ENCODE results near the gene SIPA1. TPM values are rescaled to one million over a fixed set of nuclear protein-coding genes. Genes with fewer than 3 reads are reported as not detected.

The SIPA1 gene
- total and polyA plus RNA-seq, 2 of the 13 experiments (the other 11 are each of a cell fraction or from before 2014, with no cell fraction given) = 5.8 to 7.7 TPM

DNA sequence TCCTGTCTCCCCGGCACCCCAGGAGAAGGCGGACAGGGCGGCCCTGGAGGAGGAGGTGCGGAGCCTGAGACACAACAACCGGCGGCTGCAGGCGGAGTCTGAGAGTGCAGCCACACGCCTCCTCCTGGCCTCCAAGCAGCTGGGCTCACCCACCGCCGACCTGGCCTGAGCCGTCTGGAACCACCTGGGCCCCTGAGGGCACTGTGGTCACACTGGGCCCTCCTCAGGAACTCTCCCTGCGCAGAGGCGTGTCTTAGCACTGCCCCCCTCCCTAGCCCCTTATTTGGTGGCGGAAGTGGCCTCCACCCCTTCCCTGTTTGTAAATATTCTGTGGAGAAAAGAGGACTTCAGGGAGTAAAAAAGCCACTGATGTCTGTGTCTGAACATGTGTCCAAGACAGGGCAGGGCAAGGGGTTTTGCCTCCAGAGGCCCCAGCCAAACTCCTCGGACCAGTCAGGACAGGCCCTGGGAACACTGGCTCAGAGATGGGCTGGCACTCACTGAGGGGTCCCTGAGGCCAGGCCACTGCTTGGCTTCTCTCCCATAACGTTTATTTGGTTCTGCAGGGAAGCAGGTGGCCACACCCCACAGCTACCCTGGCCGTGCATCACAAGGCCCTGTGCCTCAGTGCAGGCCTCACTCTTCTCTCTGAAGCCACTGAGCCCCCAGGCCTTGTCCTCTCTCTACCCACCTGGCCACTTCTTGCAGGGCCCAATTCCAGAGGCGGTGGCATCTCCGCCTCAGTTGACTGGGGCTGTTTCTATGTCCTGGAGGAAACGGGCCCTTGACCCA, 12.8 kb downstream of the SIPA1 start (continued):
- TF ChIP-seq, protein P1, sequence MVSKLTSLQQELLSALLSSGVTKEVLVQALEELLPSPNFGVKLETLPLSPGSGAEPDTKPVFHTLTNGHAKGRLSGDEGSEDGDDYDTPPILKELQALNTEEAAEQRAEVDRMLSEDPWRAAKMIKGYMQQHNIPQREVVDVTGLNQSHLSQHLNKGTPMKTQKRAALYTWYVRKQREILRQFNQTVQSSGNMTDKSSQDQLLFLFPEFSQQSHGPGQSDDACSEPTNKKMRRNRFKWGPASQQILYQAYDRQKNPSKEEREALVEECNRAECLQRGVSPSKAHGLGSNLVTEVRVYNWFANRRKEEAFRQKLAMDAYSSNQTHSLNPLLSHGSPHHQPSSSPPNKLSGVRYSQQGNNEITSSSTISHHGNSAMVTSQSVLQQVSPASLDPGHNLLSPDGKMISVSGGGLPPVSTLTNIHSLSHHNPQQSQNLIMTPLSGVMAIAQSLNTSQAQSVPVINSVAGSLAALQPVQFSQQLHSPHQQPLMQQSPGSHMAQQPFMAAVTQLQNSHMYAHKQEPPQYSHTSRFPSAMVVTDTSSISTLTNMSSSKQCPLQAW (CRISPR knock-in tag; IDR thresholded peaks at IDR 0.05) = no peak
- TF ChIP-seq HMG20A (CRISPR knock-in tag; IDR thresholded peaks at IDR 0.05; ENCODE audit: borderline replicate concordance) = no peak
- no peak for TF ChIP-seq ZSCAN21 (CRISPR knock-in tag; IDR thresholded peaks at IDR 0.05; ENCODE audit: borderline replicate concordance)
- no peak for TF ChIP-seq ZNF652 (CRISPR knock-in tag; IDR thresholded peaks at IDR 0.05; ENCODE audit: borderline replicate concordance, low read depth)
- TF ChIP-seq, protein P2, sequence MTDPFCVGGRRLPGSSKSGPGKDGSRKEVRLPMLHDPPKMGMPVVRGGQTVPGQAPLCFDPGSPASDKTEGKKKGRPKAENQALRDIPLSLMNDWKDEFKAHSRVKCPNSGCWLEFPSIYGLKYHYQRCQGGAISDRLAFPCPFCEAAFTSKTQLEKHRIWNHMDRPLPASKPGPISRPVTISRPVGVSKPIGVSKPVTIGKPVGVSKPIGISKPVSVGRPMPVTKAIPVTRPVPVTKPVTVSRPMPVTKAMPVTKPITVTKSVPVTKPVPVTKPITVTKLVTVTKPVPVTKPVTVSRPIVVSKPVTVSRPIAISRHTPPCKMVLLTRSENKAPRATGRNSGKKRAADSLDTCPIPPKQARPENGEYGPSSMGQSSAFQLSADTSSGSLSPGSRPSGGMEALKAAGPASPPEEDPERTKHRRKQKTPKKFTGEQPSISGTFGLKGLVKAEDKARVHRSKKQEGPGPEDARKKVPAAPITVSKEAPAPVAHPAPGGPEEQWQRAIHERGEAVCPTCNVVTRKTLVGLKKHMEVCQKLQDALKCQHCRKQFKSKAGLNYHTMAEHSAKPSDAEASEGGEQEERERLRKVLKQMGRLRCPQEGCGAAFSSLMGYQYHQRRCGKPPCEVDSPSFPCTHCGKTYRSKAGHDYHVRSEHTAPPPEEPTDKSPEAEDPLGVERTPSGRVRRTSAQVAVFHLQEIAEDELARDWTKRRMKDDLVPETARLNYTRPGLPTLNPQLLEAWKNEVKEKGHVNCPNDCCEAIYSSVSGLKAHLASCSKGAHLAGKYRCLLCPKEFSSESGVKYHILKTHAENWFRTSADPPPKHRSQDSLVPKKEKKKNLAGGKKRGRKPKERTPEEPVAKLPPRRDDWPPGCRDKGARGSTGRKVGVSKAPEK (CRISPR knock-in tag; IDR thresholded peaks at IDR 0.05; ENCODE audit: borderline replicate concordance) = no peak
- TF ChIP-seq BHLHE40 (IDR thresholded peaks at IDR 0.05; ENCODE audit: low read length) = no peak
- TF ChIP-seq ZBTB3 (CRISPR knock-in tag; IDR thresholded peaks at IDR 0.05; ENCODE audit: borderline replicate concordance, low read depth) = no peak
- TF ChIP-seq, protein P3, sequence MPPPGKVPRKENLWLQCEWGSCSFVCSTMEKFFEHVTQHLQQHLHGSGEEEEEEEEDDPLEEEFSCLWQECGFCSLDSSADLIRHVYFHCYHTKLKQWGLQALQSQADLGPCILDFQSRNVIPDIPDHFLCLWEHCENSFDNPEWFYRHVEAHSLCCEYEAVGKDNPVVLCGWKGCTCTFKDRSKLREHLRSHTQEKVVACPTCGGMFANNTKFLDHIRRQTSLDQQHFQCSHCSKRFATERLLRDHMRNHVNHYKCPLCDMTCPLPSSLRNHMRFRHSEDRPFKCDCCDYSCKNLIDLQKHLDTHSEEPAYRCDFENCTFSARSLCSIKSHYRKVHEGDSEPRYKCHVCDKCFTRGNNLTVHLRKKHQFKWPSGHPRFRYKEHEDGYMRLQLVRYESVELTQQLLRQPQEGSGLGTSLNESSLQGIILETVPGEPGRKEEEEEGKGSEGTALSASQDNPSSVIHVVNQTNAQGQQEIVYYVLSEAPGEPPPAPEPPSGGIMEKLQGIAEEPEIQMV (CRISPR knock-in tag; IDR thresholded peaks at IDR 0.05; ENCODE audit: low read depth) = no peak
